ENCODE results near the gene TRIM67. TPM values are rescaled to one million over a fixed set of nuclear protein-coding genes. Genes with fewer than 3 reads are reported as not detected.
"Not testable (repeated sequence)": the region's sequence is repeated elsewhere in the genome, so short reads cannot be mapped to it uniquely, and the experiment has no call there.

TRIM67 gene
- total and polyA plus RNA-seq, 8 donors = 0.06 to 1.5 (median 0.77) TPM; not detected in 1

GRCh38 chr1:231210126-231210525 is 48.3 kb downstream of the TRIM67 start:
- intact Hi-C loops (cut with DNase I) = loop anchor here in 1 of 2 donors (5.0 to 10.0 kb wide), 2 partner anchors 295 to 413 kb away; no protein-coding TSS in a partner anchor
- Histone ChIP-seq H3K4me1 (peaks cover 0 to 9% of the 10 kb centered on the region in 2 donors), H3K4me3 (no peak overlapping the region), H3K27ac (no peak overlapping the region), H3K27me3 (no peaks in the 10 kb centered on the region), H3K36me3 (no peaks in the 10 kb centered on the region), H3K9me3 (no peaks in the 10 kb centered on the region)
- TF ChIP-seq CTCF (IDR thresholded peaks at IDR 0.05) = no peak
- DNase-seq (no peak), ATAC-seq (no peak)

- peaks cover 0 to 9% of the 10 kb centered on the region in 2 donors for H3K4me1 ChIP-seq
These were observed 49.4 kb downstream of the TRIM67 start for GRCh38 chr1:231211005-231211857.

GRCh38 chr1:231212301-231212700 is 50.4 kb downstream of the TRIM67 start:
- not testable (repeated sequence) for H3K36me3 ChIP-seq, DNase-seq, ATAC-seq, H3K27me3 ChIP-seq, H3K27ac ChIP-seq, H3K4me3 ChIP-seq, H3K9me3 ChIP-seq, H3K4me1 ChIP-seq
- intact Hi-C loops (cut with DNase I) = loop anchor here in 1 of 2 donors (5.0 to 10.0 kb wide), 2 partner anchors 298 to 415 kb away; no protein-coding TSS in a partner anchor

More at GRCh38 chr1:231211005-231211857, 49.4 kb downstream of the TRIM67 start:
- no peaks in the 10 kb centered on the region for H3K36me3 ChIP-seq
- H3K27me3 ChIP-seq = no peaks in the 10 kb centered on the region
- no peak overlapping the region for H3K27ac ChIP-seq
- H3K4me3 ChIP-seq = peak overlapping the region; percentile 22 to 38
- DNase-seq = peak; percentile 73 to 92 (median 82)
- peak; percentile 82 to 85 for TF ChIP-seq CTCF (IDR thresholded peaks at IDR 0.05)
- peak; percentile 99 for ATAC-seq
- no peaks in the 10 kb centered on the region for H3K9me3 ChIP-seq
- intact Hi-C loops (cut with DNase I) = loop anchor here in 1 of 2 donors (5.0 to 10.0 kb wide), 2 partner anchors 296 to 414 kb away; no protein-coding TSS in a partner anchor

- TF ChIP-seq CTCF (IDR thresholded peaks at IDR 0.05) = no peak
- H3K4me1 ChIP-seq = peaks cover 0 to 9% of the 10 kb centered on the region in 2 donors
- intact Hi-C loops (cut with DNase I) = loop anchor here in 1 of 2 donors (5.0 to 10.0 kb wide), 2 partner anchors 299 to 417 kb away; no protein-coding TSS in a partner anchor
- no peak overlapping the region for H3K4me3 ChIP-seq
- H3K27me3 ChIP-seq = peaks cover 0 to 3% of the 10 kb centered on the region in 2 donors
- ATAC-seq (no peak), DNase-seq (no peak)
- H3K9me3 ChIP-seq = no peaks in the 10 kb centered on the region
- H3K36me3 ChIP-seq = no peaks in the 10 kb centered on the region
- no peak overlapping the region for H3K27ac ChIP-seq
These were observed 52.1 kb downstream of the TRIM67 start for GRCh38 chr1:231213831-231214573.

GRCh38 chr1:231214918-231215680 is 53.2 kb downstream of the TRIM67 start:
- Histone ChIP-seq H3K27ac (no peak overlapping the region), H3K27me3 (peaks cover 0 to 3% of the 10 kb centered on the region in 2 donors), H3K4me3 (no peak overlapping the region), H3K36me3 (no peaks in the 10 kb centered on the region), H3K4me1 (peaks cover 0 to 9% of the 10 kb centered on the region in 2 donors), H3K9me3 (no peaks in the 10 kb centered on the region)
- no peak for ATAC-seq
- TF ChIP-seq CTCF (IDR thresholded peaks at IDR 0.05) = no peak
- no peak for DNase-seq
- intact Hi-C loops (cut with DNase I) = loop anchor here in 1 of 2 donors (5.0 to 10.0 kb wide), 2 partner anchors 300 to 418 kb away; no protein-coding TSS in a partner anchor
